HUES48 (cell line): ENCODE data around the gene EMID1.
"Not testable (repeated sequence)": the region's sequence is repeated elsewhere in the genome, so short reads cannot be mapped to it uniquely, and the experiment has no call there.

Experiments used
- H3K27ac ChIP-seq: one replicate; pipeline ENCODE4 v1.7.0; 2013; ENCODE audit warnings: low read depth, low read length, inconsistent platforms
- H3K27me3 ChIP-seq: 2 replicates; pipeline ENCODE4 v1.6.1; 2013; ENCODE audit warnings: mild to moderate bottlenecking, low read length; ENCODE audit not compliant: control insufficient read depth, insufficient read depth
- H3K36me3 ChIP-seq: 2 replicates; pipeline ENCODE4 v1.6.1; 2013; ENCODE audit warnings: low read length; ENCODE audit not compliant: control insufficient read depth, insufficient read depth
- H3K4me1 ChIP-seq: 2 replicates; pipeline ENCODE4 v1.6.1; 2013; ENCODE audit warnings: mild to moderate bottlenecking, low read length; ENCODE audit not compliant: control insufficient read depth, insufficient read depth
- H3K4me3 ChIP-seq: 2 replicates; pipeline ENCODE4 v1.5.1; 2013; ENCODE audit warnings: mild to moderate bottlenecking, low read depth, low read length
- H3K9ac ChIP-seq: 2 replicates; pipeline ENCODE4 v1.6.1; 2013; ENCODE audit warnings: mild to moderate bottlenecking, low read depth, low read length, moderate library complexity
- H3K9me3 ChIP-seq: 2 replicates; pipeline ENCODE4 v1.6.1; 2013; ENCODE audit warnings: low read length; ENCODE audit not compliant: control insufficient read depth, insufficient read depth

EMID1 gene

DNA sequence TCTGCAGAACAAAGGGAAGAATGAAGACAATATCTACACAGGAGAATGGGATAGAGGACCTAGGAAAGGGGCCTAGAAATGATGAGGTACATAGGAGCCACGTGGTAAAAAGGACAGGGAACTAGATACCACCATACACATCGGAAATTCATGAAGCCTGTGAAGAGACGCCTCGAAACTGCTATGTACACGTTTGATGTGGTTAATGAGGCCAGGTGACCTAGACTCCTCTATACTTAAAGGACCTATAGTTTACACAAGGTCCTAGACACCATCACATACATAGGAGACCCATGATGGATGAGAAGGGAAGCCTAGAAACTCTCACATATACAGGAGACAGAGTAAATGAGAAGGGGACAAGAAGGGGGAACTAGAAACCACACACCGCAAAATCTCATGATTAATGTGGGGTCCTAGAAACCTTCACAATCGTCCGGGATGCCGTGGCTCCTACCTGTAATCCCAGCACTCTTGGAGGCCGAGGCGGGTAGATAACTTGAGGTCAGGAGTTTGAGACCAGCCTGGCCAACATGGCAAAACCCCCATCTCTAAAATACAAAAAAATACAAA is 38.3 kb downstream of the EMID1 start:
- Histone ChIP-seq H3K4me1 (no peaks in the 10 kb centered on the region), H3K9me3 (no peaks in the 10 kb centered on the region), H3K9ac (no peak overlapping the region), H3K36me3 (no peaks in the 10 kb centered on the region), H3K27me3 (no peaks in the 10 kb centered on the region), H3K4me3 (no peak overlapping the region), H3K27ac (no peak overlapping the region)

GRCh38 chr22:29244785-29245625 is 39.3 kb downstream of the EMID1 start:
- H3K27ac ChIP-seq = no peak overlapping the region
- no peaks in the 10 kb centered on the region for H3K9me3 ChIP-seq
- H3K36me3 ChIP-seq = no peaks in the 10 kb centered on the region
- no peaks in the 10 kb centered on the region for H3K4me1 ChIP-seq
- no peaks in the 10 kb centered on the region for H3K27me3 ChIP-seq
- no peak overlapping the region for H3K9ac ChIP-seq
- no peak overlapping the region for H3K4me3 ChIP-seq

- H3K4me3 ChIP-seq = no peak overlapping the region
- H3K27ac ChIP-seq = no peak overlapping the region
- H3K9ac ChIP-seq = no peak overlapping the region
- H3K36me3 ChIP-seq = no peaks in the 10 kb centered on the region
- no peaks in the 10 kb centered on the region for H3K4me1 ChIP-seq
- no peaks in the 10 kb centered on the region for H3K27me3 ChIP-seq
- H3K9me3 ChIP-seq = no peaks in the 10 kb centered on the region
Measured at GRCh38 chr22:29245626-29246385, 40.1 kb downstream of the EMID1 start.

DNA sequence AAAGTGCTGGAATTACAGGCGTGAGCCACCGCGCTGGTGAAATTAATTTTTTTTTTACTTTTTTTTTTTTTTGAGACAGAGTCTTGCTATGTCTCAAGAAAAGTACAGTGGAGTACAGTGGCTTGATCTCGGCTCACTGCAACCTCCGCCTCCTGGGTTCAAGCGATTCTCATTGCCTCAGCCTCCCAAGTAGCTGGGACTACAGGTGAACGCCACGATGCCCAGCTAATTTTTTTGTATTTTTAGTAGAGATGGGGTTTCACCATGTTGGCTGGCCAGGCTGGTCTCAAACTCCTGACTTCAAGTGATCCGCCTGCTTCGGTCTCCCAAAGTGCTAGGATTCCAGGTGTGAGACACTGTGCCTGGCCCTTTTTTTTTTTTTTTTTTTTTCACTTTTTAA is 42.2 kb downstream of the EMID1 start:
- not testable (repeated sequence) for H3K36me3 ChIP-seq, H3K4me1 ChIP-seq, H3K27me3 ChIP-seq, H3K9me3 ChIP-seq, H3K9ac ChIP-seq, H3K4me3 ChIP-seq, H3K27ac ChIP-seq

- no peak overlapping the region for H3K4me3 ChIP-seq
- H3K9ac ChIP-seq = no peak overlapping the region
- no peaks in the 10 kb centered on the region; the same call in 1 of the 2 replicates for H3K4me1 ChIP-seq
- H3K36me3 ChIP-seq = no peaks in the 10 kb centered on the region
- no peaks in the 10 kb centered on the region for H3K27me3 ChIP-seq
- no peak overlapping the region for H3K27ac ChIP-seq
- H3K9me3 ChIP-seq = no peaks in the 10 kb centered on the region
Measured at GRCh38 chr22:29251265-29251664, 45.6 kb downstream of the EMID1 start.

- no peak overlapping the region for H3K4me3 ChIP-seq
Measured at GRCh38 chr22:29251981-29252911, 46.5 kb downstream of the EMID1 start.

DNA sequence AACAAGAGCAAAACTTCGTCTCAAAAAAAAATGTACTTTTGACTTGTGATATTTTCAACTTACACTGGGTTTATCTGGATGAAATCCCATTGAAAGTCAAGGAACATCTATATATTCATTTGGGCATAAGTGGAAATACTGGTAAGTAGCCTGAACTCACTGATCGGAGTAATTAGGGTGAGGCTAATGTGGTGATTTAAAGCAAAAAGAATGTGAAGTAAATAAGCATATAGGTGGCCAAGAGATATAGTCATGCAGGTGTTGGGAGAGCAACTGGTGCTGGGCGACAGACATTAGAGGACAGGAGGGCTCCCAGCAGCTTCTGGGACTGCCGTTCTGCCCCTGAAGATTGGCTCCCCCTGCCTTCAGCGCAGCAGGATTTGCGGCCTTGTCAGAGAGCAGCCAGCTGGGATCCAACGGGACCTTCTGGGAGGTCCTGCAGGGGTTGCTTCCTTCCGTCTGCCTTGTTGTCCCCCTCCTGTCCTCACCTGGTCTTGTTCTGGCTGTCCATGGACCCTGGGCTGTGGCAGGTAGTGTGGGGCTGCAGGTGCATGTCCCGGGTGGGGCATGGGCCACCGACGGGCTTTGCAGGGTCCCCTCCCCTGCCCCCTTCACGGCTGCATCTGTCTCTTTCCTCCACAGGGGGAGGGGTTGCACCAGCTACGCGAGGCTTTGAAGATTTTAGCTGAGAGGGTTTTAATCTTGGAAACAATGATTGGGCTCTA is 48.0 kb downstream of the EMID1 start:
- Histone ChIP-seq H3K4me1 (no peaks in the 10 kb centered on the region; the same call in 1 of the 2 replicates), H3K27me3 (no peaks in the 10 kb centered on the region), H3K9ac (no peak overlapping the region), H3K36me3 (0 out of 2 replicates have a peak, but pooled peaks cover under 1% of the 10 kb centered on the region), H3K27ac (no peak overlapping the region), H3K4me3 (no peak overlapping the region), H3K9me3 (no peaks in the 10 kb centered on the region)

More at GRCh38 chr22:29251981-29252911, 46.5 kb downstream of the EMID1 start:
- H3K27me3 ChIP-seq = no peaks in the 10 kb centered on the region
- H3K36me3 ChIP-seq = no peaks in the 10 kb centered on the region
- H3K27ac ChIP-seq = no peak overlapping the region
- H3K4me1 ChIP-seq = no peaks in the 10 kb centered on the region; the same call in 1 of the 2 replicates
- no peaks in the 10 kb centered on the region for H3K9me3 ChIP-seq
- H3K9ac ChIP-seq = no peak overlapping the region

GRCh38 chr22:29254286-29254660 is 48.6 kb downstream of the EMID1 start:
- Histone ChIP-seq H3K9ac (no peak overlapping the region), H3K9me3 (no peaks in the 10 kb centered on the region), H3K27ac (no peak overlapping the region), H3K36me3 (peaks cover 5% of the 10 kb centered on the region; the same call in 1 of the 2 replicates), H3K4me1 (no peaks in the 10 kb centered on the region; the same call in 1 of the 2 replicates), H3K27me3 (no peaks in the 10 kb centered on the region), H3K4me3 (no peak overlapping the region)

- Histone ChIP-seq H3K36me3 (peaks cover 11% of the 10 kb centered on the region), H3K9me3 (no peaks in the 10 kb centered on the region), H3K9ac (no peak overlapping the region), H3K4me3 (no peak overlapping the region), H3K27ac (no peak overlapping the region), H3K27me3 (no peaks in the 10 kb centered on the region), H3K4me1 (no peaks in the 10 kb centered on the region; the same call in 1 of the 2 replicates)
Measured at GRCh38 chr22:29255064-29255621, 49.4 kb downstream of the EMID1 start.
